PC-3 (cell line): ENCODE results near the gene HLA-DMB.
A peak's percentile ranks its signal among the peaks of the same experiment; 100 is the strongest.

ENCODE experiments used
- CTCF ChIP-seq: fragments of 300-600 bp; sonication (generic); conservative IDR thresholded peaks from 2 replicates; pipeline ENCODE4 v1.5.1; 2017; ENCODE audit warnings: antibody characterized with exemption, low read depth, mild to moderate bottlenecking, low read length
- EZH2phosphoT487 ChIP-seq: fragments of 300-600 bp; sonication (generic); IDR thresholded peaks from 2 replicates; pipeline ENCODE4 v1.6.1; 2018; ENCODE audit warnings: mild to moderate bottlenecking, antibody characterized with exemption, low read length, borderline replicate concordance

- peak; percentile 73 for TF ChIP-seq CTCF
- TF ChIP-seq EZH2phosphoT487, result no peak
Observed at GRCh38 chr6:32885698-32886286, 55.0 kb downstream of the HLA-DMB start.
